Breast epithelium (tissue), 4 donors: ENCODE measurements around the gene ASXL3. TPM values are rescaled to one million over a fixed set of nuclear protein-coding genes. Genes with fewer than 3 reads are reported as not detected.

ENCODE experiments used
- DNase-seq, 2 donors: peaks; one replicate each; pipeline ENCODE4 v3.0.0-alpha.2; 2019; ENCODE audit warnings: low spot score in 2 of 2
- H3K27ac ChIP-seq, 2 donors: fragments of 200-600 bp; sonication (generic) in 1 of 2; one replicate each; pipeline ENCODE4 v1.5.1; 2016 to 2019; ENCODE audit warnings: mild to moderate bottlenecking in 1 of 2
- H3K27me3 ChIP-seq, 2 donors: fragments of 200-600 bp; sonication (generic) in 1 of 2; one replicate each; pipeline versions ENCODE4 v1.5.1 to v1.6.0; 2017 to 2019; ENCODE audit warnings: control low read depth in 1 of 2, mild to moderate bottlenecking in 1 of 2
- H3K36me3 ChIP-seq: fragments of 200-600 bp; one replicate; pipeline ENCODE4 v1.5.1; 2019
- H3K4me1 ChIP-seq, 2 donors: fragments of 200-600 bp; sonication (generic); one replicate each; pipeline ENCODE4 v1.5.1; 2016 to 2019; ENCODE audit warnings: control low read depth in 1 of 2
- H3K4me3 ChIP-seq, 3 donors: fragments of 200-600 bp; sonication (generic); 1 replicate in 2 of 3; 2 replicates in 1 of 3; pipeline ENCODE4 v1.5.1; 2016 to 2019; ENCODE audit warnings: mild to moderate bottlenecking in 3 of 3, moderate library complexity in 2 of 3
- H3K9me3 ChIP-seq, 2 donors: fragments of 200-600 bp; sonication (generic) in 1 of 2; one replicate each; pipeline ENCODE4 v1.5.1; 2016 to 2019; ENCODE audit warnings: control low read depth in 1 of 2
- CTCF ChIP-seq, 3 donors: fragments of 450-650 bp; IDR thresholded peaks; one replicate each; pipeline ENCODE4 v1.5.1; 2016 to 2017; ENCODE audit warnings: antibody characterized with exemption in 3 of 3, mild to moderate bottlenecking in 3 of 3, moderate library complexity in 3 of 3
- POLR2A ChIP-seq: fragments of 450-650 bp; IDR thresholded peaks from one replicate; pipeline ENCODE4 v1.6.1; 2016; ENCODE audit warnings: antibody characterized with exemption, mild to moderate bottlenecking, moderate library complexity
- POLR2AphosphoS5 ChIP-seq, 3 donors: sonication (generic); formaldehyde crosslinking; IDR thresholded peaks; one replicate each; pipeline ENCODE4 v1.6.1; 2017; ENCODE audit warnings: antibody characterized with exemption in 3 of 3
- intact Hi-C: fragments of 100-400 bp; cut with DNase I; formaldehyde crosslinking; loops from one replicate; pipeline ENCODE4 v1.15.1; 2023; ENCODE audit warnings: low total_unique reads
- total RNA-seq, 3 donors: library from RNA; depleted of rRNA; stranded (reverse); fragments of >200 nt; gene quantifications; one replicate each; pipeline ENCODE4 v1.1.0, GENCODE V29; 2016

The ASXL3 gene
- total RNA-seq, 3 donors from 2014 or later: 0.96 to 3.4 (median 0.98) TPM

GRCh38 chr18:33741760-33742159 lies 163.7 kb downstream of the ASXL3 start:
- no peaks in the 10 kb centered on the region for H3K4me1 ChIP-seq
- no peak for TF ChIP-seq POLR2A
- no peak for TF ChIP-seq CTCF (IDR thresholded peaks at IDR 0.05)
- TF ChIP-seq POLR2AphosphoS5 (IDR thresholded peaks at IDR 0.05): no peak
- H3K9me3 ChIP-seq: no peaks in the 10 kb centered on the region
- H3K27ac ChIP-seq: no peak overlapping the region
- intact Hi-C loops: no loop called here
- no peaks in the 10 kb centered on the region for H3K36me3 ChIP-seq
- no peak for DNase-seq
- H3K4me3 ChIP-seq: no peak overlapping the region
- H3K27me3 ChIP-seq: no peaks in the 10 kb centered on the region

DNA sequence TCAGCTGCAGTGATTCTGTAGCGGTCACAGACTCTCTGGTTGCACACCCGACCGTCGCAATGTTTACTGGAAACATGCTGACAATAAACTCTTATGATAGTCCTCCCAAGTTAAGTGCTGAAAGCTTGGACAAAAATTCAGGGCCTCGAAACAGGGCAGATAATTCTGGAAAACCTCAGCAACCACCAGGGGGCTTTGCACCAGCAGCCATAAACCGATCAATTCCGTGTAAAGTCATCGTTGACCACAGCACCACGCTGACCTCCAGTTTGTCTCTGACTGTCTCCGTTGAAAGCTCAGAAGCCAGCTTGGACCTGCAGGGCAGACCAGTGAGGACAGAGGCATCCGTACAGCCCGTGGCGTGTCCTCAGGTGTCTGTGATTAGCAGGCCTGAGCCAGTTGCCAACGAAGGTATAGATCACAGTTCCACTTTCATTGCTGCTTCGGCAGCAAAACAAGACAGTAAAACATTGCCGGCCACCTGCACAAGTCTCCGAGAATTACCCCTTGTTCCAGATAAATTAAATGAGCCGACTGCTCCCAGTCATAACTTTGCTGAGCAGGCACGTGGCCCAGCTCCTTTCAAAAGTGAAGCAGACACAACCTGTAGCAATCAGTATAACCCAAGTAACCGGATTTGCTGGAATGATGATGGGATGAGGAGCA lies 166.1 kb downstream of the ASXL3 start:
- H3K4me3 ChIP-seq: no peak overlapping the region

GRCh38 chr18:33745151-33745795 lies 167.3 kb downstream of the ASXL3 start:
- H3K4me3 ChIP-seq: no peak overlapping the region
- TF ChIP-seq POLR2AphosphoS5 (IDR thresholded peaks at IDR 0.05) (no peak), POLR2A (no peak), CTCF (IDR thresholded peaks at IDR 0.05) (no peak)
- H3K27ac ChIP-seq: no peak overlapping the region
- H3K4me1 ChIP-seq: no peaks in the 10 kb centered on the region
- H3K27me3 ChIP-seq: no peaks in the 10 kb centered on the region
- no peak for DNase-seq
- H3K36me3 ChIP-seq: no peaks in the 10 kb centered on the region
- H3K9me3 ChIP-seq: no peaks in the 10 kb centered on the region
- intact Hi-C loops: loop anchor here (5.0 kb wide), 1 partner anchor 1002 kb away; no protein-coding TSS in a partner anchor

More for the DNA sequence above, 166.1 kb downstream of the ASXL3 start:
- DNase-seq: no peak
- H3K4me1 ChIP-seq: no peaks in the 10 kb centered on the region
- no peak for TF ChIP-seq CTCF (IDR thresholded peaks at IDR 0.05)
- no peak for TF ChIP-seq POLR2A
- TF ChIP-seq POLR2AphosphoS5 (IDR thresholded peaks at IDR 0.05): no peak
- no peak overlapping the region for H3K27ac ChIP-seq
- intact Hi-C loops: no loop called here
- H3K27me3 ChIP-seq: no peaks in the 10 kb centered on the region
- H3K9me3 ChIP-seq: no peaks in the 10 kb centered on the region
- H3K36me3 ChIP-seq: no peaks in the 10 kb centered on the region

- intact Hi-C loops: loop anchor here (5.0 kb wide), 1 partner anchor 1001 kb away; no protein-coding TSS in a partner anchor
- TF ChIP-seq CTCF (IDR thresholded peaks at IDR 0.05) (no peak), POLR2A (no peak), POLR2AphosphoS5 (IDR thresholded peaks at IDR 0.05) (no peak)
- DNase-seq: no peak
Measured at GRCh38 chr18:33745871-33746545, 168.0 kb downstream of the ASXL3 start.

DNA sequence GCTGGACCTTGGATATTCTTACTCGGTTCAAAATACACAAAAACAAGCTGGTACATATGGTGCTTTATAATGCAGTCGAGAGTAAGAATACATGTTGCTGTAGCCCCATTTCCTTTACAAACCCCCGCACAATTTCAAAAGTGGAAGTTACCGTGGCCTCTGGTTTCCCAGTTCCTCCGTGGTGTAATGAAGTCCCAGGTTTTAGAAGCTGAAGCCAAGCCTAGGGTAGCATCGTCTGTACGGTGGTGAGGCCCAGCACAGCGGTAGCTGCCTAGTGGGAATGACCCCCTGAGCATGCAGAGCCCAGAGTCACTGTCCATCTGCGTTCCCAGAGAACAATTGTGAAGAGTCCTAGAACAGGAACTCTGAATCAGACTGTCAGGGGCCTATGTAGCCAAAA lies 171.8 kb downstream of the ASXL3 start:
- Histone ChIP-seq H3K9me3 (no peaks in the 10 kb centered on the region), H3K27ac (no peak overlapping the region), H3K4me3 (no peak overlapping the region), H3K36me3 (no peaks in the 10 kb centered on the region), H3K4me1 (no peaks in the 10 kb centered on the region), H3K27me3 (no peaks in the 10 kb centered on the region)
- no peak for DNase-seq
- intact Hi-C loops: loop anchor here (5.0 kb wide), 1 partner anchor 997 kb away; no protein-coding TSS in a partner anchor
- no peak for TF ChIP-seq POLR2A

More at GRCh38 chr18:33745871-33746545, 168.0 kb downstream of the ASXL3 start:
- H3K9me3 ChIP-seq: no peaks in the 10 kb centered on the region
- no peaks in the 10 kb centered on the region for H3K4me1 ChIP-seq
- H3K27me3 ChIP-seq: no peaks in the 10 kb centered on the region
- H3K4me3 ChIP-seq: no peak overlapping the region
- no peaks in the 10 kb centered on the region for H3K36me3 ChIP-seq
- no peak overlapping the region for H3K27ac ChIP-seq
